Stimulated activated naive CD4-positive, alpha-beta T cell (primary cell): ENCODE data around the gene WDR1.

Source experiments
- DNase-seq, 6 experiments: peaks; one replicate each; lab custom pipeline; 2025; lab: John Stamatoyannopoulos, UW

WDR1 gene

DNA sequence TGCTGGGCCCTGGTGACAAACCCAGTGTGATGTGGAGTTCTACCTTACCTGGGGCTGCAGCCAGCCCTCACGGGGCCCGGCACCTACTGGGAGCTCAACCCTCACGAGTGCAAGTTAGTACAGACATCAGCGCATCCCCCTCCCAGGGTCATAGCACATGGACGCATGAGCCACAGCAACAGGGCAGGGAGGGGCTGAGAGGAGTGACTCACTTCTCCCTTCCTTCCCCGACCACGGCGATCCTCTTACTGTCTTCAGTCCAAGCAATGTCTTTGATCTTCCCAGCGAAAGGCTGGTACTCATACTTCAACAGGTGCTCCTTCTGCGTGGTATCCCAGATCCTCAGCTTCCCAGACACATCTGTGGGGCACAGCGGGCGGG is 17.8 kb downstream of the WDR1 start:
- DNase-seq: no peak

DNA sequence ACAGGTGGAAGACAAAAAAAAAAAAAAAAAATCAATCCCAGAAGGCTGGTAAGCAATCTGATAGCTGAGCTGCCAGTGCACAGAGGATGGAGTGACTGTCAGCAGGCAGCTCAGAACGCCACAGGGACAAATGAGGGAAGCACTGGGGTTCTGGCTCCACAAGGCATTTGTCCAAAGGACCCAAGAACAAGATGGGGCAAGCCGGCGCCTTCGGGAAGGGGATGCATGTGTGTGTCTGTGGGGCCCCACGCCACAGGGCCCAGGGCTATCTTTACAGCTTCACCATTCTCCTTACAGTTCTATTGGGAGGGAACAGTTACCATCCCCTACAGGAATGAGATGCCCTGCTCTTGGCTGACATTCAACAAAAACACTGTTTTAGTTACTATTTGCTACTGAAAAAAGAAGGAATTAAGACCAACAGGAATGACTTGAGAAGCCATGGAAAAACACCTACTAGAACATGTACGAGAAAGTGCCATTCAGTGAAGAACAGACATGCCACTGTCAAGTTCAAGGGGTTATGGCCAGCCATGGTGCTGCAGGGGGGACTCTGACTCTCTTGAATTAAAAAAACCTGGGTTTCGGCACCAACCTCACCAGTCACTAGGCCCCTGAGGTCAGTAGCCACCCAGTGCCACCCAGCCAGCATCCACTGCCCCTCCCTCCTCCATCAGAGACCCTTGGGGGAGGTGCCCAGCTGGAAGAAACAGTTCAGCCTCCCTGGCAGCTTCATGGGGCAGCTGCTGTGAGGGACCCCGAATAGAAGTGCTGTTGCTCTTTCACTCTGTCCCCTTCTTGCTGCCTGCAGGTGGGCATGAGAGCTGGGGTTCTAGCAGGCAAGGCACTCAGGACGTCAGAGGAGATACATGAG is 18.5 kb downstream of the WDR1 start:
- DNase-seq: no peak

DNA sequence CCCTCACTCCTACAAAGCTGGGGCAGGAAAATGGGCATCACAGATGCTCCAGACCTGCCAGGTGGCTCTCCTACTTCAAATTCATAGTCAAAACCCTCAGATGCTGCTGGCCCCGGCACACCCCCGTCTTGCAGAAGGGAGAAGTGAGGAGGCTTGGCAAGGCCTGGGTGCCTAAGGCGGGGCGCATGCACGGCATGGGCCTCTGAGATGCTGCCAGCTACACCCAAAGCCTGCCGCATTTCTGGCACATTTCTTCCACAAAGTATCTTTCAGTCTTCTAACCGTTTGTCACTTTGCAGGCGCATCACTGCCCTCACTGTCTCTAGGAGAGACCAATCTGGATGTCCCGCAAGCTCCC is 19.6 kb downstream of the WDR1 start:
- no peak for DNase-seq

DNA sequence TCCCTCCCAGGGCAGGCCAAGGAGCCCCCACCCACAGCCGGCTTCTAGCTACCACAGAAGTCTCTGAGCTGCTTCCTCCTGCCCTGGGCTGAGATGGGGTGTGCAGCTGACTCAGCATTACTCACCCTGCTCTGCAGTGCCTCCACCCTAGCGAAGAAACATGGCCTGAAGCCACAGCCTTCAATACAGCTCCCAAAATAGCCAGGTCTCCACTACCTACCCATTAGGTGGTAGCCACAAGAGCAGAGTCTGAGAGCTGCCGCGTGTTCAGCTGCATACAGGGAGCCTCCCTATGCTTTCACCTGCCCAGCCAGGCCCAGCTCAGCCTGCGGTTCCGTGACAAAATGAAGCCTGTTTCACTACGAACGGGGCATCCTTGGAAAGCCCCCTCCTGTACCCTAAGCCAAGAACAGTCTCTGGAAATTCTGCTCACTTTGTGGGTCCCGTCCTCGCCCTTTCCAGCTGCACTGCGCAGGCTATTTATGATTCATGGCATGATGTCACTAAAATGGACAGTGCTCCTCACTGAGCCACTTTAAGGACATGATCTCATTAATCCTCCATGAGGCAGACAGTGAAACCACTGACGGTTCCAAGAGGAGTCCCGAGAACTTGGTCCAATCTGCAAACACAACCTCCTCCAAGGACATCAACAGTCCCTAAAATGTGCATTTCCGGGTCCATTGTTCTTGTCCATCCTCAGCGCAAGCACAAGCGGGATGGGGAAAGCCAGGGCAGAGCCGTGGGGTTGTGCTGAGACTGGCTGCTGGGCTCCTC is 20.2 kb downstream of the WDR1 start:
- peak; percentile 38 to 71 (median 50) for DNase-seq

DNA sequence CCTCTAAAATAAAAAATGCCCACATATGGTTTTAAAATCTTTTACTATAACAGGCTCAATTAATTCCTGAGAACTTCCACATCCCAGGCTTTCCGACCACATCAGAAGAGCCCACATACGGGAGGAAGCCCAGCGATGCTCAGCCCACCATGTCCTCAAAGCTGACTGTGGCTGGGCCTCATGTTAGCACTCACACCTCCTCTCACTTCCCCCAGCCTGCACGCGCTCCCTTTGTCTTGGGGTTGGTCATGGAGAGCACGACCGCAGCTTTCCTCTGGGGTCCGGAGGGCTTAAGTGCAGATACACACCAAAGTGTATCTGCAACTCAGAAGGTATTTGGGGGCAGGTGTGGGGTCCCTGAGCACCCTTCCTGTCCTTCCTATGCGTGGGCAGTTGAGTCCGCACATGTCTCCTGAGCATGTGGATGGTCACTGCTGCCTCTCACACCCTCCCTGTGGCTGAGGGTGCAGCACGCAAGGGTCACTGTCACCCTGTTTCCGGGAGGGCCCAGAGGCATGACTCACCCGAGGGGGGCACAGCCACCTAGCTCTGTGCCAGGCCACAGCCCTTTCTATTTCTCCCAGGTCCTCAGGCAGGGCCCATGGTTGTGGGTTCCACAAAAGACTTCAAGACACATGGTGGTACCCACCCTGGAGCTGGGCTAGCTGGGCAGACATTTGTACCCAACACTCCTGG is 21.2 kb downstream of the WDR1 start:
- DNase-seq: no peak

DNA sequence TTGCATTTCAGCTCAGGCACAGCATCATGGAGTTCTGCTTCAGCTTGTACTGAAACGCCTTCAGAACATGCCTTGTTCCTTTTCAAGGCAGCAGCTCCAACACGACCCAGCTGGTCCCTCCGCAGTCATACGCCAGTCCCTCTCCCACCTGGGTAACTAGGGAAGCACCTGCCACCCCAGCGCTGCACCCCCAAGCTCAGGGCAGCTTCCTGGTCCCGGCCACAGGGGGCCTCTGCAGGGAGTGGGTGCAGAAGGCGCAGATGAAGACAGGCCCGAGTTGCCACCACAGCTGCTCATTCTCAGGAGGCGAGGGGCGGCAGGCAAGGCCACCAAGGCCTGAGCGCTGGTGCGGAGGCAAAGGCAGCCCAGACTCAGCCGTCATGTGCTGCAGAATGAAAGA is 21.8 kb downstream of the WDR1 start:
- peak in 3 of 6 experiments; percentile 14 to 30 (median 29) for DNase-seq

DNA sequence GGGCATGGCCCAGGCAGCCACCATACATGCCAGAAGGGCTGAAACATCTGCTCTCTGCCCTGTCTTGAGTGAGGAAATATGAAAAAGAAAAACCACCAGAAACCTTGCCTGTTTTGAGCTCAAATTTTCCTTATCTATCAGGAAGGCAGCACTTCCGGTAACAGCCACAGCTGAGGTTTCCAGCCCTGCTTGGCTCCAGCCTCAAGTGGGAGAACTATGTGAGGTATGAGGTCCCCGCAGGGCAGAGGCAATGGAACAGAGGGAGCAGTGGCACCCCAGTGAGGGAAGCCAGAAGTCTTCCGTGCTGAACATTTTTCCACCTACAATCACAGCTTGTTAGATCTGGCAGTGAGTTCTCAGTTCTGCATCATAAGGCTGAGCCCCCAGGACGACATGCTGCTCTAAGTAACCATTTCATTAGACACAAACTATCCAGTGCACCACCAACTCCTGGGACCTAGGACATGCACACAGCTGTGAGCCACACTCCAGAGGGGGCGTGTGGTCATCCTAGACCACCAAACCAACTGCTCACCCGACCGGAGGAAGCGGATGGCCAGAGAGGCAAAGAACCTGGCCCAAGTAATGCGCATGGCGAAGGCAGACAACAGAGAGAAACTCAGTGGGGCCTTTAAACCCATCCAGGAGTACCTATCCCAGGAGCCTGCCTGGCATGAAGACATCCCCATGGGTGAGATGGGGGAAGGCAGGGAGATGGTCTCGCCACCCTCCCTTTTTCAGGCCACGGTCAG is 22.6 kb downstream of the WDR1 start:
- peak in 4 of 6 experiments; percentile 21 to 39 (median 25) for DNase-seq

DNA sequence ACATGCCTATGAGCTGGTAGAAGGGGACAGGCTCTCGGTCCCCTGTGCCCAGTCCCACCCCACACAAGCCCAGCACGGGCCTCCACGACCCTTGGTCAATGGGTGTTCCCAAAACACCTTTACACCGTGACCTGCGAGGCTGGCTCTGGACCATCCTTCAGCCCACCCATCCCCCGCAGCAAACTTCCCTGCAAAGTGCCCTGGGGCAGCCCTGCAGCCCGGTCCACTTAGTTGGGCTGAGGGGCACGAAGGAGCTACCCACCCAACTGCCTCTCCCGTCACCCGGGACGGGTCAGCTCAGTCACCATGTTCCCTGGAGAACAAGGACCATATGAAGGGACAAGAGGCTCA is 23.4 kb downstream of the WDR1 start:
- DNase-seq: no peak

DNA sequence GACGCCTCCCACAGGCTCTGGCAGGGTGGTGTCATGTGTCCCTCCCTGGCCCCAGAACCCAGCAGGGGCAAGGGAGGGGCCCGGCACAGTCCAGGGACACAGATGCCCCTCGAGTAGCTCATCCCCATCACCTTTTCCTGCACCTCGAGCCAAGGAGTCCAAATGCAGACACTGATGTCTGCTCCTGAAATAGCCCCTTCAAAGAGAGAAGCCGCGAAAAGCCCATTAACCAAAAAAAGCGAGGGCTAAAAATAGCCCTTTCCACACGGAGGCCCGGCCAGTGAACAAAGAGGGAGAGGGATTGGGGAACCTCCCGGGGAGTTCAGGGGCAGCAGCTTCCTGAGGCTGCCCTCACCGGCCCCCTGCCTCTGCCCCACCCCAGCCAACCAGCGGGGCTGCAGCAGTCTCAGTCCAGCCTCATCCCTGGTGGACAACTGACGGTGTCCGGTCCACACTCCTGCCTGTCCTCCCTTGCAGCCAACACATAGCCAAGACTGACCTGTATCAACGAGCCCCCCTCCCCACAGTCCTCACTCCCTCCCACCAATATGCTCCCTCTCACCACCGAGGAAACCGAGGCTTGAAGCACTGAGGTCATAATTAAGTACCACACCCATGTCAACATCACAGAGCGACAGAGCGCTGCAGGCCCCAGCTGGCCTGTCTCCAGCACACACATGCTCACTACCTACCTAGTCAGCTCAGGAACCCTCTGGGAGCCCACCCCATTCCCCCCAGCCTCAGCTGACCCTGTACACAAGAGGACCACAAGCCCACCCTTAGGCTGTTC is 23.9 kb downstream of the WDR1 start:
- DNase-seq: no peak

DNA sequence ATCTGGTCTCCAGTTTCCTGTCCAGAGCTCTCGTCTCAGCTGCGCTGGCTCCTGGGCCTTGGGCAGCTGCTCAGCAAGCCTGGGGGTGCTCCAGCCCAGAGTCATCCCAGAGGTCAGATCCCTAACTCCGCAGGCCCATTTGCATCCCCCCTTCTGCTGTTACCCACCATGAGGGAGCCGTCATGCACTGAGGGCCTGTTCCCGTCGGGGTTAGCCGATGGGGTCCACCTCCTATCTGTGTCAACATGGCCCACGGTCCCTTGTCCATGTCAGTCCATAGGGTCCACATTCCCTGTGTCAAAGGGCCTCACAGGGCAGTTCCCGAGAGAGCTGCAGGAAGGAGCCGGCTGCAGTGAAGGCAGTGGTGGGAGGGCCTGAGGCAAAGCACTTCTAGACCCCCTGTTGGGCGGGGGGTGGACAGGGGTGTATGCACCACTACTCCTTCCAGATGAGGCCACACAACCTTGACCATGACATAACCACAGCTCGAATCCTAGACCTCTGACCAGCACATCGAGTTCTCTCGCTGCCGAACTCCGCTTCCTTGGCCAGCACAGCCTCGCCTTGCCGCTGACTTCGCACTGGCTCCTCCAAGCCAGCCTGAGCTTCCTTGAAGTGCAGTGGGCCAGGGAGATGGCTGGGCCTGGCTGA is 24.9 kb downstream of the WDR1 start:
- no peak for DNase-seq

DNA sequence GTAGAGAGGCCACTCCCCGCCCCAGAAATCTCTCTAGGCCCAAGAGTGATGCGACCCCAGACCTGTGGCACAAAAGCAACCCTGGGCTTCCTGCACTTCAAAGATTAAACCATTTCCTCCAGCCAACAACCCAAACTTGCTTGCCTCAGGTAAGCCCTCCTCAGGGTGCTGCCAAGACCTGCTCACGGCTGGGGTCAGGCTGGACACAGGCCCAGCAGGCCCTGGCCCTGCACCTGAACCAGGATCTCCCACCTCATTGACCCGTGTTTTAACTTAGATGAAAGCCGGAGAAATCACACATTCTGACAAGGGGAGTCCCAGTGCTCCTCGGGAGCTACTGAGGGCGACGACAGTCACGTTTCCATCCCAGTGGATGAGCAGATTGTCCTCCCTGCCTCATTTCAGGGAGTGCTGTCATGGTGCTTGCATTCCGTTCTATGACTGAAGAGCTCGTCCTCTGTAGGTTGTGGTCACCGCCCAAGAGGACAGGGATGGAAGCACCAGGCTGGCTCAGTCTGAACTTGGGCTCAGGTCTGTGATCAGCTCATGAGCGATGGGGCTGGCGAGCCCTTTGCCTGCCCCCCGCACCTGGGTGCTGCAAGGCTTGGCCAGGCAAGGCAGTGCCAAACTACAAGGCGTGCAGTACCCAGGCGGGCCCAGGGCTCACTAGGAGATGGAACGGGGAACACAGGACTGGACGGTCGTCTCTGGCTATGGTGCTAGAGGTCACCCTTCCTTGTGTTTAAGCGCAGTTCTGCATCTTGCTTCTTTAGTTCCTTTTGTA is 25.9 kb downstream of the WDR1 start:
- no peak for DNase-seq

DNA sequence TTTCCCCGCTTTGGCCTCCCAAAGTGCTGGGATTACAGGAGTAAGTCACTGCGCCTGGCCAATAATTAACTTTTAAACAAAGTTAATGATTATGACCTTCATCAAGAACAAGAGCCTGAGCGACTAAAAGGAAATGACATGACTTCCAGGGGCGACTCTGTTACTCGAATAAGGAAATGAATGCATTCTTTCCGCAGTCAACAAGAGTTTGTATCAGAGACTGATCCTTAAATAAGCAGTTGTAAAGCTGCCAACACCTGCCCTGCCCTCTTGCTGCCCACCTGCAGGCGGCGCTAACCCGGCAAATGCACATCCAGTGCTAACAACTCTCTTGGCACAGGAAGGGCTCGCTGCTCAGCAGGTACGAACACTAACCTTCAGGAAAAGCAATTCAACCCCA is 27.3 kb downstream of the WDR1 start:
- DNase-seq: no peak

DNA sequence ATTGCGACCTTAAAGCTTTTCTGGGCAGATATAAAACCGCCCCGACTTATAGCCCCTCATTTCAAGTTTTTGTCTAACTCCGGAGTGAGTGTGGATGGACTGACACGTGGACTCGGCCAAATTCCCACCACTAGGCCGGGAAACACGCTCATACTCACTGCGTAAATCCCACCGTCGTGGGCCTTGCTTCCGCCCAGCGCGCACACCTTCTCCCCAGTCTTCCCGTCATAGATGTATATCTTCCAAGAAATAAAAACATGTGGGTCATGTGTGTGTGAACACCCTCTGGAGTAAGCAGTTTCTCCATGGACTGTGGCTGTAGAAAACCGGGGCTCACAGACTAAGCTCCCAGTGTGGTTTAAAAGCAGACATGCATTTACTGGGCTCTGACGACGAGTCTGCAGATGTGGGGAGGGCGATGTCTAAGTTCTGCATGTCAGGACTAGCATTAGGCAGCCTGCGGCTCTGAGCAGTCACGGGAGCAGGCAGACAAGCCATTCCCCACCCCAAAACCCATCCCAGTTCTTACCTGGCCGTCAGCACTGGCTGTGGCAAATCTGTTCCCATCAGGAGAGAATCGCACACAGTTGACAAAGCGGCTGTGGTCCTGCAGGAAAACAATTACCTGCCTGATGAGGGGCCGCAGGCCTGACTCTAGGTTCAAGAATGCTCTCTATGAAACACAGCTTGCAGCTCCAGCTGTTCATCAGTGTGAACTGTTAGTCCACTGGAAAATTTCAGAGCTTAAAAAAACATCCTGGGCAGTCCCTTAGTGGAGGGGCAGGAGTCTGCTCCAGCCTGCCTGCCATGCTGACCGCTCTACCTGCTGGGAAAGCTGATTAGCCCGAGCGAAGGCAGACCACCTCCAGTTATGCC is 28.2 kb downstream of the WDR1 start:
- DNase-seq: no peak

DNA sequence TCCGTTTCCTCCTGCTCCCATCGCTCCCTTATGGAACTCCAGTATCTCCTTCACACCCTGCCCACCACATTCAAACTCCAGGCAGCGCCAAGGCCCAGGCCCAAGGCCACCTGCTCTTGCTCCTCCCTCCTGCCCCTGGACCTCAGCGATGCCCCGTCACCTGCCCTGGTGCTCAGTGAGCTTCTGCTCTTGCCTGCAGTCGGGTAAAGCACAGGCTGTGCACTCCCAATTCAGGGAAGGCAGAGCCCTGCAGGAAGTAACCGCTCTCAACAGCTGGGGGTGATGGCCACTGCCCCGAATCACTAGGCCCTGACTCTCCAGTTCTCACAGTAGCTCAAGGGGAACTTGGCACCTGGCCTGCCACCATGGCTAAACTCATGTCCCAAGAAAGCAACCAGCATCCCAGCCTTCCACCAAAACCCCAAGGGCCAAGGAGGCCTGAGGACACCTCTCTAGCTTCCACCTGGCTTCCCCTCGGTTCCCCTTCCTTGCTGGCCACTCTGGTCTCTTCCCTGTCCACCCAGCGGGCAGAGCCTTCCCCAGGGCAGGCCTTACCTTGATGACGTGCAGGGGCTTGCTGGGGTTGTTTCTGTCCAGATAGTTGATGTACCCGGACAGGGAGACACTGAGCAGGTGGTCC is 29.3 kb downstream of the WDR1 start:
- DNase-seq: no peak

DNA sequence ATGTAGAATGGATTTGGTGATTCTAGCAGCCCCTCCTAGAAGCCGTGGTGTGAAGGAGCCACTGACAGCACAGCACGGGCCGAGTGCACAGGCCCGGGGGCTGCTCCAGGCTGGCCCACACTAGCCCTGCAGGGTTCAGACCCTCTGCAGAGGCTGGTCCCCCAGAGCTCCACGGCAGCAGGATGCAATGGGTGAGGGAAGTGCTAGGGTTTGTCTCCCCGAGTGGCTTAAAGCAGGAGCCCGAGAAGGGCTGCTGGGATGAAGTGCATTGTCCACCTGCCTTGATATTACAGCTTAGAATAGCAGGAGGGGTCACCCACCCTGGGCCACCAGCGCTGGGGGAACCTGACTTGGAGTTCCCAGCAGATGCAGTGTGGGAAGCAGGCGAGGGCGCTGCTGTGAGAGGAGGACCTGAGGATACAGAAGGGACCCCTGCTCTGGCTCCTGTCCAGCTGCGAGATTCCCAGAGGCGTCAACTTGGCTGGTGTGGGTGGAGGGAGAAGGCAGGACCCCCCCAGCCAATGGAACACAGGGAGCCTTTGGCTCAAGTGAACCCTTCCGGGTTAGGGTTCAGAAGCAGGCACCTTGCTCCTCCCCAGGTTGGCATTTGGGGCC is 30.0 kb downstream of the WDR1 start:
- DNase-seq: no peak

DNA sequence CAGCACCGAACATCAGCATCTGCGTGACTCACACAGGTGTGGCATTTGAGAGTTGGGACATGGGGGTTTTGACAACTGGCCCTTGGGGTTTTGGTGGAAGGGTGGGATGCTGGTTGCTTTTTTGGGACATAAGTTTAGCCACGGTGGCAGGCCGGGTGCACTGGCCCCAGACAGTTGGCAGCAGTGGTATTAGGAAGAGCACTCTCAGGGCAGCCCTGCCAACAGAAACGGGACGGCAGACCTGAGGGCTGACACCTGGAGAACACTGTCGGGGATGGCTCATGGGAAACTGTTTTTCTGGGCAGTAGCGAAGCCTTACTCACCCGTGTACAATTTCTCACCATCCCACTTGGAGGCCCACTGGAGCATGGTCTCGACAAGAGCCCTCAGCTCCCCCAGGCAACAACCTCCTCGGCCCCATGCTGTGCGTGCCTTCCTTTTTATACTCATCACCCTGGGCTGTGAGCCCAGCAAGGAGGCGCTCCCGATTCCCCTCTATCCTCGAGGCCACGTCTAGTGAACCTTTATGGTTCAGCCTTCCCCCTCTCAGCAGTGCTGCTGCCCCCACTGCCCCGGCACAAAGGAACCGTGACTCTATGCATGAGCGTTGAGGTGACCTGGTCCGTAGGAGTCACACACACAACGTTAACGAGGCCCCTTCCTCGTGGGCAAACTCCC is 30.6 kb downstream of the WDR1 start:
- no peak for DNase-seq

DNA sequence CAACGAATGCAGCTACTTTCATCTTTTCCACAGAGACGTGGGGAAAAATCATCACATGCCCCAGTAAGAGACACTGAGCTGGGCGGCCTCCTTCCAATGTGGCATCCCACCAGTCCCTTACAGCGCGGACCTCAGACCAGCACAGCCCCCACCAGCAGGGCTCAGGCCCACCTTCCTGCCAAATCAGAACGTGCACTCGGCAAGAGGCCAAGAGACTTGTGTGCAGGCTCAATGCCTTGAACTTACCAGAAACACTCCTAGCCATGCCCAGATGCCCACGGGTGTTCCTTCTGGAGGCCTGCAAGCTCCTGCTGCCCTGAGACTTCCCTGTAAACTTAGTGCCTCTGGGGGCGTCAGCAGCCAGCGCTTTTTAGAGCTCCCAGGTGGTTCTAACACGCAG is 31.2 kb downstream of the WDR1 start:
- no peak for DNase-seq
